Measurements from ENCODE around the gene COX20.

GRCh38 chr1:244789731-244790130, 45.7 kb upstream of the COX20 start:
- TF ChIP-seq CTCF (conservative IDR thresholded peaks at IDR 0.05; ENCODE audit: low read depth, low read length): no peak
- no peak for TF ChIP-seq EZH2 (IDR thresholded peaks at IDR 0.05; ENCODE audit: low read length, unreplicated experiment)
- TF ChIP-seq EZH2phosphoT487 (IDR thresholded peaks at IDR 0.05; ENCODE audit: borderline replicate concordance, low read length): no peak

Data from PC-3 (cell line).